GM21447 (cell line): ENCODE results near the gene DGAT2.

Source experiments
- ATAC-seq: cut with Tn5 transposase; IDR thresholded peaks from one replicate; pipeline ENCODE4 v1.9.1; 2021; ENCODE audit not compliant: unreplicated experiment

DGAT2 gene

DNA sequence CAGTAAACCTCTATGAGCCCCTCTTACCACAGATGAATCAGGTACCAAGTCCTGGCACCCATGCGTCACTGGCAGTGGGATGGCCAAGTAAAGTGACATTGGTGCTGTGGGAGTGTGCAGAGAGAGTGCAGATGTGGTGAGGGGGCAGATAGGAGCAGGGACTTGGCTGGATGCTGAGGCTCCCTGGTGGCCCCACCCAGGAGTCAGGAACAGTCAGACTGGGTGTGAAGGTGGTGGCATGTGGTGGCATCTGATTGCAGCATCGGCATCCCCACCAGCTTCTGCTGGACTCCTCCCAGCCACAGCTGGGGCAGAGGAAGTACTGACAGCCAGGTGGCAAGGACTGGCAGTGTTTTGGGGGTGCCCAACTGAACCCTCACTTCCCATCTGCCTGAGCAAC is 11.4 kb downstream of the DGAT2 start:
- no peak for ATAC-seq

DNA sequence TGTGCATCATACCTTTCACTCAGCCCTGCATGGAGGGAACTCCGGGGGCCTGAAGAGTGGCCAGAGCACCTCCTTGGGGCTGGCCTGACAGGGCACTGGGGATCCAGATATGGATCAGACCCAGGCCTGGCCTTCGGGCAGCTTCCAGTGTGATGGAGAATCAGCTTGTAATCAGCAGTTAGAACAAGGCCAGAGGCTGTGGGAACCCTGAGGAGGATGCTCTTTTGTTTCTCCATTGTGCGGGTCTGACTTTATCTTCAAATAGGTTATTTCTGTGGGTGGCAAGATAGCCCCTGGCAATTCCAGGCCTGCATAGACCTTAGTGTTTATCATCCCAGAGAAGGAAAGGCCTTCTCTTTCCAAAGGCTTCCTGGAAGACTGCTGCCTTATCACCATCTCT is 12.3 kb downstream of the DGAT2 start:
- no peak for ATAC-seq

DNA sequence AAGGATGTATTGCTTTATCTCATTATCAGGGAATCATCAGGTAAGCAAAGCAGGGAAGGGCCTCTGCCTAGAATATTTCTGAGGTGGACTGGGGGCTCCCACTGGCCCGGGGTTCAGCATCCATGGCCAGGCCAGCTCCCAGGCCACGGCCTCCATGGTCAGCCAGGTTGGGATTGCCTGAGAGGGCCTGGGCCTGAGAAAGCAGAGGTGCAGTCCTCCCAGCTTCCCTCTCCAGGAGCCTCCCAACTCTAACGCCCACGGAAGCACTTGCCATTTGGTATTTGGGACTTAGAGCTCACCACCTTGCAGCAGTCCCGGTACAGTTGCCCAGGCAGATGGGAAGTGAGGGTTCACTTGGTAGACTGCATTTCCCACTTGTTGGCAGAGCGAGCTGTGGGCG is 12.7 kb downstream of the DGAT2 start:
- no peak for ATAC-seq

GRCh38 chr11:75781831-75782230 is 13.3 kb downstream of the DGAT2 start:
- no peak for ATAC-seq

GRCh38 chr11:75782540-75783263 is 14.1 kb downstream of the DGAT2 start:
- no peak for ATAC-seq

DNA sequence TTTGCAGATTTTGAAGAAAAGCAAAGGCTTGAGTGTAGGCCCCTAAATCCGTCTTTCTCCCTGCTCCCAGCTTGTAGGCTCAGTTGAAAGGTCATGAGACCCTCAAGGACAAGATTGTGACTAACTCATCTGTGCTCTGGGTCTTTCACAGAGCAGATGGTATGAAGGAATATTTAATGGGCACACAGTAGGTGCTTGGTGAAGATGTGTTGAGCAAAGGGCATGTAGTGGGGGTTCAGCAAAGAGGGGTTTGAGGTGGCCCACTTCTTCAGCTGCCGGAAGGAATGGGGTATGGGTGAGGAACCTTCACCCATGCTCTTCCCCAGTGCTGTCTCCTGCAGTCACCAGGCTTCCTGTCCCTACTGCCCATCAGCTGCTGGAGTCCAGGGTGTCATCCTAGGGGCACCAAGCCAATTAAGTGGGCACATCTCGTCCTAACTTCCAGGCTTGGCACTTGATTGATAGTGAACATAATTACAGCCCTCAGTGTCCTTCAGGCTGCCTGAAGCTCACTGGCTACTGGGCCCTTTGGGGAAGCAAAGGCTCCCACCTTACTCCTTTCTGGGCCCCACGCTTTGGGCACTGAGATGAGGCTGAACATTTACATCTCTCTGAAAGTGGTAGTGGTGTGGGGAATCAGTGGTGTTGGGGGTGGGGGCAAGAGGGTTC is 15.0 kb downstream of the DGAT2 start:
- ATAC-seq, result no peak

- ATAC-seq, result no peak
These were observed 15.5 kb downstream of the DGAT2 start for GRCh38 chr11:75784085-75784478.

- ATAC-seq, result no peak
These were observed 15.9 kb downstream of the DGAT2 start for GRCh38 chr11:75784506-75784905.

- no peak for ATAC-seq
These were observed 16.6 kb downstream of the DGAT2 start for GRCh38 chr11:75785187-75785586.

GRCh38 chr11:75786101-75786736 is 17.6 kb downstream of the DGAT2 start:
- no peak for ATAC-seq

DNA sequence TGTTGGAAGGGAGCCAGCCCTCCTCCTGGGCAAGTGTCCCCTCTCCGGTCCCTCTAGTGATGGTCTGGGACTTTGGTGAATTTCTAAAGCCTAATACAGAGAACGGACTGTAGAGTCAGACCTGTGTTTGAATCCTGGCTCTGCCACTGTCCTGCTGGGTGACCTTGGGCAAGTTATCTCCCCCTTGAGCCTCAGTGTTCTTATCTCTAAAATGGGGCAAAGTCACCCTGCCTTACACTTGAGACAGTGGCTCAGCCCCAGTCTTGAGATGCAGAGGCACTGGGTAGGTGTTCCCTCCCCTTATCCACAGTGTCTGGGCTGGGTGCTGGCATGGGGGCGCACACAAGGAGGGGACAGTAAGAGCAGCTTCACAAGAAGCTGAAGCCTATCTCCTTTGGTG is 20.9 kb downstream of the DGAT2 start:
- ATAC-seq, result no peak

- no peak for ATAC-seq
These were observed 22.4 kb downstream of the DGAT2 start for GRCh38 chr11:75790986-75791385.

- ATAC-seq, result no peak
These were observed 23.7 kb downstream of the DGAT2 start for GRCh38 chr11:75792127-75792731.

GRCh38 chr11:75792997-75793800 is 24.6 kb downstream of the DGAT2 start:
- no peak for ATAC-seq

DNA sequence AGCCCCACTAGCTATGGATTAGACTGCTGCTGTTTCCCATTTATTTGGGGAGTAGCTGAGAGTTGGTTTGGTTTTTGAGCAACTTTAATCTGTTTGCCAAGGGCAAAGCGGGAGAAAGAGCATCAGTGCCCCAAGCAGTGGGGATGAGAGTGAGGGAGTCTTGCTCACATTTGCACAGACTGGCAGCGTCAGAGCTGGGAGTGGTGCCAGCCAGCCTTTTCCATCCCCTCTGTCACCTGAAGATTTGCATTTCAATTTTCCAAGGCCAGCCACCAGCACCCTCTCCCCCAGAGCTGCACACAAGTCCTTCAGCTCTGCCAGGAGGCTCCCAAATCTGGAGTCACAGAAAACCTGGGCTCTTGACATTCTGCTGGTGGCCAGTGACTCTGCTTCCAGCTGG is 25.4 kb downstream of the DGAT2 start:
- ATAC-seq, result no peak

DNA sequence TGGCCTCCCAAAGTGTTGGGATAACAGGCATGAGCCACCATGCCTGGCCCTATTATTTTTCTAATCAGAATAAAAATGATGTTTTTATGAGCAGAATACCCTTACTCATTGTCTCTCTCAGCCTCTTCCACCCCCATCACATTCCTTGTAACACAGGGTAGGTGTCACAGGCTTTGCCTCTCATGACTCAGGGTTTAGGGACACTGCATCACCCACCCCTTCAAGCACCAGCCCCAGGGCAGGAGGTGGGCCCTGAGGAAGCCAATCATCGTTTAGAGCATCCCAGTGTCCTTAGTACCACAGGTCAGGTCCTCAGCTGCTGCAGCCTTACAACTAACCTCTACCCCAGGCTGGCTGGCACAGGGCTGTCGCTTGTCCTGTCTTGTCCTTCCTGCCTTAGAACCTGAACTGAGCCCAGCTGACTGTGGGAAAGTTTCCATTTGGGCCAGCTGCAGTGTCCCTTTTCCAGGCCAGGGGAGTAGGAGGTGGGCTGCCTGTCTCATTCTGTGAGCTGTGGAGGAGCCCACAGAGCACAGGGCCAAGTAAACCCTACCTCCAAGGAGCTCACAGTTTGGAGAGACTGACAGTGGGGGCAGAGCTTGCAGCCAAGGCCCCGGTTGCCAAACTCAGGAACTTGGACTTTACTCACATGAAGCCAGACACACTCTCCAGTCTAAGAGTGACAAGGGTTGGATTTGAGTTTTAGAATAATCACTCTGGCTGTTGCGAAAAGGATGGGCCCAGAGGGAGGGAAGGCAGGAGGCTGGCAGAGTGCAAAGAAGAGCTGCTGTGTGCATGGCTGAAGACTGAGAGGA is 26.9 kb downstream of the DGAT2 start:
- ATAC-seq, result no peak

- ATAC-seq, result no peak
These were observed 27.5 kb downstream of the DGAT2 start for GRCh38 chr11:75796091-75796435.

GRCh38 chr11:75797116-75797515 is 28.5 kb downstream of the DGAT2 start:
- ATAC-seq, result no peak

- ATAC-seq, result no peak
These were observed 29.2 kb downstream of the DGAT2 start for GRCh38 chr11:75797792-75798191.

GRCh38 chr11:75800136-75800675 is 31.6 kb downstream of the DGAT2 start:
- ATAC-seq, result no peak
